IPS DF 4.7 (cell line): ENCODE results near the gene CHSY1.
"Not testable (repeated sequence)": the region's sequence is repeated elsewhere in the genome, so short reads cannot be mapped to it uniquely, and the experiment has no call there.

ENCODE experiments used
- DNase-seq: peaks from one replicate; pipeline ENCODE4 v3.0.0-alpha.2; 2013; ENCODE audit warnings: low spot score; ENCODE audit errors: extremely low read depth

CHSY1 gene

GRCh38 chr15:101246391-101246790, 5.5 kb downstream of the CHSY1 start:
- DNase-seq = no peak

GRCh38 chr15:101244889-101245668, 6.8 kb downstream of the CHSY1 start:
- no peak for DNase-seq

- DNase-seq = no peak
Measured at GRCh38 chr15:101244036-101244781, 7.6 kb downstream of the CHSY1 start.

GRCh38 chr15:101243420-101243819, 8.4 kb downstream of the CHSY1 start:
- DNase-seq = no peak

GRCh38 chr15:101242999-101243336, 8.9 kb downstream of the CHSY1 start:
- DNase-seq = no peak

- DNase-seq = no peak
Measured at GRCh38 chr15:101242160-101242998, 9.5 kb downstream of the CHSY1 start.

- DNase-seq = no peak
Measured at GRCh38 chr15:101240358-101240757, 11.5 kb downstream of the CHSY1 start.

- no peak for DNase-seq
Measured at GRCh38 chr15:101239724-101240136, 12.1 kb downstream of the CHSY1 start.

- DNase-seq = no peak
Measured at GRCh38 chr15:101237251-101237650, 14.6 kb downstream of the CHSY1 start.

GRCh38 chr15:101233651-101234280, 18.1 kb downstream of the CHSY1 start:
- DNase-seq = no peak

GRCh38 chr15:101232677-101233076, 19.2 kb downstream of the CHSY1 start:
- no peak for DNase-seq

- no peak for DNase-seq
Measured at GRCh38 chr15:101228313-101228712, 23.5 kb downstream of the CHSY1 start.

- no peak for DNase-seq
Measured at GRCh38 chr15:101225658-101226057, 26.2 kb downstream of the CHSY1 start.

GRCh38 chr15:101221902-101222301, 29.9 kb downstream of the CHSY1 start:
- DNase-seq = no peak

- no peak for DNase-seq
Measured at GRCh38 chr15:101220060-101220459, 31.8 kb downstream of the CHSY1 start.

GRCh38 chr15:101219441-101219840, 32.4 kb downstream of the CHSY1 start:
- no peak for DNase-seq

- DNase-seq = no peak
Measured at GRCh38 chr15:101217446-101217845, 34.4 kb downstream of the CHSY1 start.

- DNase-seq = no peak
Measured at GRCh38 chr15:101216100-101216499, 35.7 kb downstream of the CHSY1 start.

GRCh38 chr15:101215681-101216080, 36.2 kb downstream of the CHSY1 start:
- no peak for DNase-seq

GRCh38 chr15:101214435-101215097, 37.3 kb downstream of the CHSY1 start:
- not testable (repeated sequence) for DNase-seq

- no peak for DNase-seq
Measured at GRCh38 chr15:101213570-101213969, 38.3 kb downstream of the CHSY1 start.
